Esophagus muscularis mucosa (tissue), 4 donors: Measurements from ENCODE around the gene OR10J5.

Experiments
- EP300 ChIP-seq: sonication (generic); formaldehyde crosslinking; IDR thresholded peaks from one replicate; pipeline ENCODE4 v1.6.1; 2017; ENCODE audit warnings: antibody characterized with exemption
- POLR2A ChIP-seq: fragments of 450-650 bp; IDR thresholded peaks from one replicate; pipeline ENCODE4 v1.6.1; 2017; ENCODE audit warnings: antibody characterized with exemption, moderate library complexity, mild to moderate bottlenecking, low read depth
- POLR2AphosphoS5 ChIP-seq, 2 donors: sonication (generic); formaldehyde crosslinking; IDR thresholded peaks; one replicate each; pipeline ENCODE4 v1.6.1; 2017; ENCODE audit warnings: antibody characterized with exemption in 2 of 2
- TF ChIP-seq, protein P1 (sequence below), 3 experiments: fragments of 200-600 bp in 2 of 3; fragments of 450-650 bp in 1 of 3; sonication (generic) in 2 of 3; IDR thresholded peaks; one replicate each; pipeline ENCODE4 v1.5.1; 2017 to 2019; ENCODE audit warnings: antibody characterized with exemption in 3 of 3, mild to moderate bottlenecking in 2 of 3, moderate library complexity in 1 of 3

DNA sequence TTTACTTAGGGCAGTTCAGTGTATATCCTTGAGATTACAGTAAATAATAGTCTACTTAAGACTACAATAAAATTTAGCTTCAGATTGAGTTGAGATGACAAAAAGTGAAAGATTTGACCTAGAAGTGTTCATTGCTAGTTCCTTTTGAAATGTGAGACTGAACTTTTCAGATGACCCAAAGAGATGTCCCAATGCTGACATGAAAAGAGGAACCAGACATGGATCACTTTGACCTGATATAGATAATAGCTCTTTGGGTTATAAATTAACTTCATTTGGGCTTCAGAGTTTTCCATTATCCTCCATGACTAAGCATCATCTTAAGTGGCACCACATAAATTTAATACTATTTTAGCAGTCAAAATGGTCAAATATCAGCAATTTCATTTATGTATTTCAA is 25.7 kb upstream of the OR10J5 start:
- TF ChIP-seq, protein P1, sequence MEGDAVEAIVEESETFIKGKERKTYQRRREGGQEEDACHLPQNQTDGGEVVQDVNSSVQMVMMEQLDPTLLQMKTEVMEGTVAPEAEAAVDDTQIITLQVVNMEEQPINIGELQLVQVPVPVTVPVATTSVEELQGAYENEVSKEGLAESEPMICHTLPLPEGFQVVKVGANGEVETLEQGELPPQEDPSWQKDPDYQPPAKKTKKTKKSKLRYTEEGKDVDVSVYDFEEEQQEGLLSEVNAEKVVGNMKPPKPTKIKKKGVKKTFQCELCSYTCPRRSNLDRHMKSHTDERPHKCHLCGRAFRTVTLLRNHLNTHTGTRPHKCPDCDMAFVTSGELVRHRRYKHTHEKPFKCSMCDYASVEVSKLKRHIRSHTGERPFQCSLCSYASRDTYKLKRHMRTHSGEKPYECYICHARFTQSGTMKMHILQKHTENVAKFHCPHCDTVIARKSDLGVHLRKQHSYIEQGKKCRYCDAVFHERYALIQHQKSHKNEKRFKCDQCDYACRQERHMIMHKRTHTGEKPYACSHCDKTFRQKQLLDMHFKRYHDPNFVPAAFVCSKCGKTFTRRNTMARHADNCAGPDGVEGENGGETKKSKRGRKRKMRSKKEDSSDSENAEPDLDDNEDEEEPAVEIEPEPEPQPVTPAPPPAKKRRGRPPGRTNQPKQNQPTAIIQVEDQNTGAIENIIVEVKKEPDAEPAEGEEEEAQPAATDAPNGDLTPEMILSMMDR (IDR thresholded peaks at IDR 0.05), result no peak
- TF ChIP-seq POLR2AphosphoS5 (IDR thresholded peaks at IDR 0.05) (no peak), POLR2A (no peak), EP300 (no peak)
